GM21723 (cell line): ENCODE data around the gene MESD.
"Not testable (repeated sequence)": the region's sequence is repeated elsewhere in the genome, so short reads cannot be mapped to it uniquely, and the experiment has no call there.

Experiments used
- ATAC-seq: cut with Tn5 transposase; IDR thresholded peaks from one replicate; pipeline ENCODE4 v1.9.1; 2021; ENCODE audit warnings: mild to moderate bottlenecking, moderate library complexity; ENCODE audit not compliant: unreplicated experiment

Gene MESD

DNA sequence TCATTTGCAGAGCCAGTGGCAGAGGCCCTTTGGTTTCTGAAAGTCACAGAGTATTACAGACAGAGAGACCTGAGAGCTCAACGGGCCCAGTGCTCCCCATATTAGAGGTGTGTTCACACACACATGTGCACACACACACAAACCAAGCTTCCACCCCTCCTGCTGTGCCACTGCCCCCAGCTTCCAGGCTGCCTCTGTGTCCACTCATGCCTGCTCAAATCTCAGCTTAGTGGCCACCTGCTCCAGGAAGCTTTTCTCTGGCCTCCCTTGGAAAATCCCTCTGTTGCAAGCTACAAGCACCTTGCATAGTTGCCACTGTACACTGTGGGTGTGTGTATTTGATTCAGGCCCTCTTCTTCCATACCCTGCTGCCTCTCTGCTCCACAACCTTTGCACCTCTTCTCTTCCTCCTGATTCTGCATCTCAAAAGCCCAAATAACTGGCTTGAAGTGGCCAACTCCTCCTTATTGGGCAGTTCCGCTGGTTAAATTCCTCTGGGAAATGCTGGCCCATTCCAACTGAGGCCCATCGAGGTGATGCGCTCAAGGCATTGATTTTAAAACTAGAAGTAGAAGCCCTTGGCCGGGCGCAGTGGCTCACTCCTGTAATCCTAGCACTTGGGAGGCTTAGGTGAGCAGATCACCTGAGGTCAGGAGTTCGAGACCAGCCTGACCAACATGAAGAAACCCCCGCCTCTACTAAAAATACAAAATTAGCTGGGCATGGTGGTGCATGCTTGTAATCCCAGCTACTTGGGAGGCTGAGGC lies 23.0 kb downstream of the MESD start:
- no peak for ATAC-seq

DNA sequence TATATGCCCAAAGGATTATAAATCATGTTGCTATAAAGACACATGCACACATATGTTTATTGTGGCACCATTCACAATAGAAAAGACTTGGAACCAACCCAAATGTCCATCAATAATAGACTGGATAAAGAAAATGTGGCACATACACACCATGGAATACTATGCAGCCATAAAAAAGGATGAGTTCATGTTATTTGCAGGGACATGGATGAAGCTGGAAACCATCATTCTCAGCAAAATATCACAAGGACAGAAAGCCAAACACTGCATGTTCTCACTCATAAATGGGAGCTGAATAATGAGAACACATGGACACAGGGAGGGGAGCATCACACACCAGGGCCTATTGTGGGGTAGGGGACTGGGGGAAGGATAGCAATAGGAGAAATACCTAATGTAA lies 24.2 kb downstream of the MESD start:
- ATAC-seq: not testable (repeated sequence)

DNA sequence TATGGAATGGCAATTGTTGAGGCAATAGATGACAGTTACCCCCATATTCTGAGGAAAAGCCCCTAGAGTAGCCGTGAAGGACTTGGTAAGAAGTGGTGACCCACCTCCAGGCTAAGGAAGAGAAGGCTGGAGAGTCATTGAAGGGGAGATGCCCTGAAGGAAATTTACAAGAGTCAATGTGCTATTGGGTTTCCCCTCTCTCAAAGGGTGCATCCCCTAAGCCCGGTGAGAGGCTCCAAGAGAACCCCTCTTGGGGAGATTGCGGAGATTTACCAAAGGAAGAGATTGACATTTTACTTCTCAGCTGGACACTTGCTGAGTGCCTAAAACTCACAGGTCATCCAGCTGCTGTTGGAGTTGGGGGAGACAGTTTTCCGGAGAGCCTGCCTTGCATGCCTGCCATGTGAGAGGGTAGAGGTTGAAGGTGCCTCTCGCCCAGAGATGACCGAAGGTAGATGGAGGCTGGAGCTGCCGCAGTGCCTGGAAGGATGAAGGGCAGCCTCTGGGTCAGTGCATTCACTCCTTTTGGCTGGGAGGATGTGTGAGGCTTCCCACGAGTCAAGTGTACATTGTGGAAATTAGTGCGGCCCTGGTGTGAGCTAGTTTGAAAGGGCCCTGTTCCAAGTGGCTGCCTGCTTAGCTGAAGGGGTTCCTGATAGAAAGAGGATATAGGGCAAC lies 30.7 kb downstream of the MESD start:
- ATAC-seq: no peak

DNA sequence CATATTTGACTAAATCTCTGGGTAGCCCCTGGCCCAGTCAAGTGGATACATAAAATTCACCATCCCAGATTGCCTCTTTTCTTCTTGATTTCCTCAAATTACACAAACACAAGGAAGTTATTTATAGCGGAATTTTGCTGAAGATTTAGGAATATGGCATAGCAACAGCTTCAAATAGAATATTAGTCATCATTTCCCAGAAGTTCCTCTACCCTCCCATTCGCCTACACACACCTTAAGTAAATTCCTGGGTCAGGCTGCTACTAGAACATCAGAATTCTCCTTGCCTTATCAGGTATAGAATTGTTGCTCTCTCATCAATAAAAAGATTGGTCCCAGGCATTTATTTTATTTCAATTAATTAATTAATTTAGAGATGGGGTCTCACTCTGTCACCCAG lies 31.6 kb downstream of the MESD start:
- ATAC-seq: no peak

DNA sequence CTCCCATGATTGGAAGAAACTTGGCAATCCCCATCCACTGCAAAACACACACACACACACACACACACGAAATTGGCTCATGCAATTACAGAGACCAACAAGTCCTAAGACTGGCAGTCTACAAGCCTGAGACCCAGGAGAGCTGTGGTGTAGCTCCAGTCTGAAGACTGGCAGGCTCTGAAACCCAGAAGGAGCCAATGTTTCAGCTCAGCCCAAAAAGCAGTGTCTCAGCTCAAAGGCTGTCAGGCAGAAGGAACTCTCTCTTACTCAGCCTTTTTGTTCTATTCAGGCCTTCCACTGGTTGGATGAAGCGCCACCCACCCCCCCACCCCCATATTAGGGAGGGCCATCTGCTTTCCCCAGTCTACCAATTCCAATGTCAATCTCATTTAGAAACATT lies 32.1 kb downstream of the MESD start:
- ATAC-seq: no peak

DNA sequence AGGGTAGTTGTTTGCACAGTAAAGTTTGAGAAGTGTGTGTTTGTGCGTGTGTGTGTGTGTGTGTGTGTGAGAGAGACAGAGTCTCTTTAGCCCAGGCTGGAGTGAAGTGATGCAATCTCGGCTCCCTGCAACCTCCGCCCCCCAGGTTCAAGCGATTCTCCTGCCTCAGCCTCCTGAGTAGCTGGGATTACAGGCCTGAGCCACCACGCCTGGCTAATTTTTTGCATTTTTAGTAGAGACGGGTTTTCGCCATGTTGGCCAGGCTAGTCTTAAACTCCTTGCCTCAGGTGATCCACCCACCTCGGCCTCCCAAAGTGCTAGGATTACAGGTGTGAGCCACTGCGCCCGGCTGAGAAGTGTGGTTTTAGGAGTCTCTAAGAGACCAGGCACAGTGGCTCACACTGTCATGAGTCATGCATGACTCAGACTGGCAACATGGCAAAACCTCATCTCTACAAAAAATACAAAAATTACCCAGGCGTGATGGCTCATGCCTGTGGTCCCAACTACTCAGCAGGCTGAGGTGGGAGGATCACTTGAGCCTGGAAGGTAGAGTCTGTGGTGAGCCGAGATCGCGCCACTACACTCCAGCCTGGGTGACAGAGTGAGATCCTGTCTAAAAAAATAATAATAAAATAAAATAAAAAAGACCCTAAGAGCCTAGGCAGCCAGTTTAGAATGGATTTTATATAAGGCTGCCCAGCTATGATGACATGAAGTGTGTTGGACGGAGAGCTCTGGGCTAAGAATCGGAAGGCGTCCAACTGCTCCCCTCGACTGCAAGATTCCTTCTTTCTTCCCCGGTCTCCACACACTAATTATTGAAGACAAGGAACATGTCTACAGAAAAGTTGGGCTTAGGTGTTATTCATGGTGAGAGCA lies 33.8 kb downstream of the MESD start:
- ATAC-seq: not testable (repeated sequence)

DNA sequence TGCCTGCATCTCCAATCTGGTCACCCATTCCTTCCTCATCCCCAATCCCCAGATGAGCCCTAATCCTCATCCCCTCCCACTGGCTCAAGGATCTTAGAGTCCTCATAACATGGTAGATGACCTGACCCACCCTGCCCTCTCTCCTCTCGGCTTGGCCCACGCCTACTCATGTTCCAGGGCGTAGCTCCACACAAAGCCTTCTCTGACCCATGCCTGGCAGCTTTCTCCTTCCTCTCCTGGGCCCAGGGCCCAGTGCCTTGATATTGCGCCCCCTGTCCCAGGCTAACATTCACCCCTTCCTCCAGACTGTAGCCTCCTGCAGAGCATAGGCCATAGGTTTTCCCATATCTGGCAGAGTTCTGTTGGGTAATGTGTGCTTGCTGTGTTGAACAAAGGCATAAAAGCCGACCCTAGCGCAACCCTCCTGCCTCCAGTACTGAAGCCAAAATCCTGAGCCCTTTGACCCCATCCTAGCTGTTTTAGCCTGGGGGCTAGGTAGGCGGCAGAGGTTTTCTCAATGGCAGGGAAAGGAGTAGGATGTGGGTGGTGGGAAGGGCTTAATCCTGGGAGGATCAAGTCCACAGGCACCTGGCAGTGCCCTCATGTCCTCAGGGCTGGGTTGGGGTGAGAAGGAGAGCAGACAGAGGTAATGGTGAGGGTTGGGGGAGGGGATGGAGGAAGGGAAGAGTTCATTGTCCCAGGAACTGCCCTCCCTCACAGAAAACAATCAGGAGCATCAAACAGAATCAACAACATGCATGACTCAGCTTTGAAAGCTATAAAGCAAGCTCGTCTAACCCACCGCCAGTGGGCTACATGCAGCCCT lies 35.5 kb downstream of the MESD start:
- ATAC-seq: no peak

DNA sequence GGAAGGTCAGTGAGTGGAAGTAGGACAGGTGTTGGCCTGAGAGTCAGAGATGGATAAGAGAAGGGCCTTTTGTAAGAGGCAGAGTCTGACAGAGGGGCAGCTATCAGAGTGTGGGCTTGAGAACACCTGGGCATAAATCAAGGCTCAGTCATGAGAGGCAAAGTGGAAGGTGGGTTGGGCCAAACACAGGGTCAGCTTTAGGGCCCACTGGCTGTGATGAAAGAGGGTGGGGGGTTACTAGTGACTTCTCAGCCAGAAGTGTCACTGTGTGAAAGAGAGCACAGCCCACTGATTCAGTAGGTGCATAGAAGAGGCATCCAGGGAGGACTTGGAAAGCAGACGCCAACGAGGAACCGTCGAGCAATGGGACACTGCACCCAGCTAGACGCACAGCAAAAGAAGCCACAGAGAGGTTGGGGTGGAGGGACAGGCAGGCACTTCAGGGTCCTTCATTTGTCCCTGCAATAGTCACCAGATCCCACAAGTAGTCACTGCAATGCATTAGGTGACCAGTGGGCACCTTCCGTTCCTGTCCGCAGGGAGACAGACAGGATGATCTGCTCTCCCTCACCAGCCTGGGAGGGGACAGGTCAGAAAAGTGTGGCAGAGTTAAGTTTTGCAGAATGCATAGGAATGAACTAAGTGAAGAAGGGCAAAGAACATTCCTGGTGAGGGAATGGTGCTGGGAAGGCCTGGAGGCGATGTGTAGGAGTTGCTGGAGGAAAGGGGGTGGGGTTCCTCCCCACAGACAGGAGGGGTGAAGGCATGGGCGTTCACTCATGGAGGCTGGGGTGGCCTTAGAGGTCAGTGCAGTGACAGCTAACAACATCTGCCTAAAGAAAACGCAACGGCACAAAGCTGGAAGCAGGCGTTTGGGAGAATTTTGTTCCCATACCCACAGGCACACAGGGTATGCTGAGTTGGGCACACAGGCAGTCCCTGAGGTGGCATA lies 36.3 kb downstream of the MESD start:
- ATAC-seq: no peak

DNA sequence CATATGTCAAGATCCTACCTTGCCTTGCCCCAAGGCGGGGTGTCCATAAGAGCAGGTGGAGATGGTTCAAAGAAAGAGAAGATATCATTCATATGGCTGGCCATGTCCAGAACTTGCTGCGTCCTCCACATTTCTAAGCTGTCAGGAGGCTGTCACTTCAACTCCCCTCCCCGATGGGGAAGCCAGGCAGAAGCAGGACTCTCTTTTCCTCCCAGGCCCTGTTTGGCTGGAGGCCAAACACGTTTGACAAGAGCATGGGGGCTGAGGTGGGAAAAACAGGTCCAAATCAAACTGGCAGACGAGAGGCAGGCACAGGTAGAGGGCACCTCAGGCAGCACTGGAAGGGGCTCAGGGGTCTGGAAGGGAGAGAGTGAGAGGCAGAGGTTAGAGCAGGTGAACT lies 37.7 kb downstream of the MESD start:
- ATAC-seq: no peak

DNA sequence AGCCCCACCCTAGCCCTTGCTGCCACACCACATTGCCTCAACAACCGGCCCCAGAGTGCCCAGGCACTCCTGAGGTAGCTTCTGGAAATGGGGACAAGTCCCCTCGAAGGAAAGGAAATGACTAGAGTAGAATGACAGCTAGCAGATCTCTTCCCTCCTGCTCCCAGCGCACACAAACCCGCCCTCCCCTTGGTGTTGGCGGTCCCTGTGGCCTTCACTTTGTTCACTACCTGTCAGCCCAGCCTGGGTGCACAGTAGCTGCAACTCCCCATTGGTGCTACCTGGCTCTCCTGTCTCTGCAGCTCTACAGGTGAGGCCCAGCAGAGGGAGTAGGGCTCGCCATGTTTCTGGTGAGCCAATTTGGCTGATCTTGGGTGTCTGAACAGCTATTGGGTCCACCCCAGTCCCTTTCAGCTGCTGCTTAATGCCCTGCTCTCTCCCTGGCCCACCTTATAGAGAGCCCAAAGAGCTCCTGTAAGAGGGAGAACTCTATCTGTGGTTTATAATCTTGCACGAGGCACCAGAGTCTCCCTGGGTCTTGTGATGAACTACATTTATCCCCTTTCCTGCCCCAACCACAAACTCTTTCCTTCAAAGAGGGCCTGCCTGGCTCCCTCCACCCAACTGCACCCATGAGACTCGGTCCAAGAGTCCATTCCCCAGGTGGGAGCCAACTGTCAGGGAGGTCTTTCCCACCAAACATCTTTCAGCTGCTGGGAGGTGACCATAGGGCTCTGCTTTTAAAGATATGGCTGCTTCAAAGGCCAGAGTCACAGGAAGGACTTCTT lies 39.1 kb downstream of the MESD start:
- no peak for ATAC-seq

DNA sequence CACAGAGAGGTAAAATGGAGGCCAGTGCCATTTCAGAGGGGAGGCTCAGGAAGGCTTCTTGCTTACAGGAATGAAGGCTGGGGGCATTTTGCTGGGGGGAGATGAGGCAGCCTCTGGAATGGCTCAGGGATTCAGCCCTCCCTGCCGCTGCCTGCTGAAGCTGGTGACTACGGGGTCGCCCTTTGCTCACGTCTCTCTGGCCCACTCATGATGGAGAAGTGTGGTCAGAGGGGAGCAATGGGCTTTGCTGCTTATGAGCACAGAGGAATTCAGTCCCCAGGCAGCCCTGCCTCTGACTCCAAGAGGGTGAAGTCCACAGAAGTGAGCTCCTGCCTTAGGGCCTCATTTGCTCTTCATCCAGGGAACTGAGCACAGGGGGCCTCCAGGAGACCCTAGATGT lies 39.9 kb downstream of the MESD start:
- no peak for ATAC-seq

DNA sequence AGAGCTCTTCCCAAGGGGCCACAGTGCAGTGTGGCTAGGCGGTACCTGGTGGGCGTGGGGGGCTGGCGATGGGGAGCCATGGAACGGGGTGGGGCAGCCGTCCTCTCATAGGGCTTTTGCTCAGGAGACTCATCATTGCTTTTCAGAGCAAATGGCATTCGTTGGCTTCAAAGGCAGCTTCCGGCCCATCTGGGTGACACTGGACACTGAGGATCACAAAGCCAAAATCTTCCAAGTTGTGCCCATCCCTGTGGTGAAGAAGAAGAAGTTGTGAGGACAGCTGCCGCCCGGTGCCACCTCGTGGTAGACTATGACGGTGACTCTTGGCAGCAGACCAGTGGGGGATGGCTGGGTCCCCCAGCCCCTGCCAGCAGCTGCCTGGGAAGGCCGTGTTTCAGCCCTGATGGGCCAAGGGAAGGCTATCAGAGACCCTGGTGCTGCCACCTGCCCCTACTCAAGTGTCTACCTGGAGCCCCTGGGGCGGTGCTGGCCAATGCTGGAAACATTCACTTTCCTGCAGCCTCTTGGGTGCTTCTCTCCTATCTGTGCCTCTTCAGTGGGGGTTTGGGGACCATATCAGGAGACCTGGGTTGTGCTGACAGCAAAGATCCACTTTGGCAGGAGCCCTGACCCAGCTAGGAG lies 40.8 kb downstream of the MESD start:
- ATAC-seq: no peak

DNA sequence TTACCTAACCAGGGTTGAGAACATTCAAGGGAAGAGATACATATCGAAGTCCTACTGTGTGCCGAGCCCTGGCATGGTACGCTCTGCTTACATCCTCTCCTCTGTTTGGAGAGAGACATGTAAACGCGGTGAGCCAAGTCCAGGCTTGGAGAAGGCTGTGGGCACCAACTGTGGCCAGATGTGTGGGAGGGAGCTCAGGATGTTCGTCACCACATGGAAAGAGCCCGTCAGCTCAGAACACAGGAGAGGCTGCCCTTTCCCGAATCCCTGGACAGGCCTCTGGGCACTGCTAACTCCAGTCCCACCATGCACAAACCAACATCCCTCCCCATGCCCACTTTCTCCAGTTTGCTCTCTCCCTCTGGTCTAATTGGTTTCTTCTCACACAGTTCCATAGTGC lies 43.0 kb downstream of the MESD start:
- no peak for ATAC-seq

DNA sequence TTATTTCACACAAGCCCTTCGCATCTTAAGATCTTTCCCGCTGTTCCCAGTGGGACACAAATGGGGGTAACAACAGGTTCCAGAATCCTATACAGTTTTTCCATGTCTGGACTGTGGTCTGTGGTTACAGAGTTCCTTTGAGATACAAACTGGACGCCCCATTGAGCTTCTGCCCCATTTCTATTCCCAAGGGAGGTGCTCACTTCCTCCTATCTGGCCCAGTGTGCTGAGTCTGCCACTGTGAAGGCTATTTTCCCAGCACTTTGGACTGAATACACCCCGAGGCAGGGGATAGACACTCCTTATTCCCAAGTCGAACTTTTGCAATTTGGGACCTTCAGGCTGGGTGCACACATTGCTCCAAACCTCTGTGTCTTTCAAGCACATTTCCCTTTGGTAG lies 44.0 kb downstream of the MESD start:
- ATAC-seq: no peak

DNA sequence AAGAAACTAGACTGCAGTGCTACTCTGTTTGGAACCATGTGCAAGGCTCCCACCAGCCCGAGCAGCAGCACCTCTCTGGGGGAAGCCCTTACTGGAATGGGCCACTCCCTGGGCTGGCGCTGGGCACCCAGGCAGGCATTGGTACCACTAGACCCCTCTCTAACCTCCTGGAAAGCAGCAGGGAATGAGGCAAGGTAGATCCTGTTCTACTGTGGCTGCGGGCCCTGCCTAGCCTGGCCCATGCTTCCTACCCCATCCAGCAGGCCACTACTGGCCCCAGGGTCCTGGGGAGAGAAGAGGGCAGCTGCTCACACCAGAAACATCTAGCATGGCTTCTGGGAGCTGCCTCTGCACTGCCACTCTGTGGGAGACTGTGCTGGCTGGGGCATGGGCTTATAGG lies 44.8 kb downstream of the MESD start:
- ATAC-seq: no peak

DNA sequence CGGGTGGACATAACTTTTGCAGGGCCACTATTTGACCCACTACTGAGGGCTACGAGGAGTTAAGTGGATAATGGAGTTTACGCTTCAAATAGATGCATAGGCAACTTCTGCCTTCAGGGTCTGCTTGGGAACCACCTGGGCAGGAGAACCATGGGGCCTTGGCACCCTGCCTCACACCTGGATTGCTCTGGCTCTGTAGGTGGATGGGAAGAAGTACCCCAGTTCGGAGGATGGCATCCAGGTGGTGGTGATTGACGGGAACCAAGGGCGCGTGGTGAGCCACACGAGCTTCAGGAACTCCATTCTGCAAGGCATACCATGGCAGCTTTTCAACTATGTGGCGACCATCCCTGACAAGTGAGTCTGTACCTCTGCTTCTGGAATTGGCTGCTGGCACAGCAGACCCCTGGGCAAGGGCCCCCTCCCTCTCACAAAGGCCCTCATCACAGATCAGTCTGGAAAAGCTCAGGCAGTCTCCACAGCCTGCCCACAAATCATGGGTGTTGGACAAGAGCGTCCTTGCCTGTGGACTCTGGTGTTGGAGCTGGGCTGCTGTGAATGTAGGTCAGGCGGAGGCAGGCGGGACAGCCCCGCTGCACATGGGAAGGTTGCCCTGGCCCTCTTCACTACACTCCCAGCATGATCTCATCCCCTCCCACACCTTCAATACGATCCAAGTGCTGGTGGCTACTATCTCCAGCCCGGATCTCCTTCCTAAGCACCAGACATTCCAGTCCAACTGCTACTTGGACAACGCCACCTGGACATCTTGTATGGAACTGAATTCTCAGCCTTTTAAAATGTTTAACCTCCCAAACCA lies 46.7 kb downstream of the MESD start:
- ATAC-seq: no peak

DNA sequence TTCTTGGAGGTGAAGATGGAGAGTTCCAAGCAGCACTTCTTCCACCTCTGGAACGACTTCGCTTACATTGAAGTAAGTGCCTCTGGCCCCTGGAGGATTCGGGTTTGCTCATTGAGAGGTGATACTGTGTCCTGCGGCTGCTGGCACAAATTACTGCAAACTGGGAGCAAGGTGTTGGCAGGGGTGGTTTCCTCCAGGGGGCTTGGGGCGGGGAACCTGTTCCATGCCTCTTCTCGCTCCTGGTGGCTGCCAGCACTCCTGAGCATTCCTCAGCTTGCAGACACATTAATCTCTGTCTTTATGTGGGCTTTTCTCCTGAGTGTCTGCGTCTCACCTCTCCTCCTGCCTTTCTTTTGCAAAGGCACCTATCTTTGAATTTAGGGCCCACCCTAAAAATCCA lies 47.4 kb downstream of the MESD start:
- no peak for ATAC-seq

DNA sequence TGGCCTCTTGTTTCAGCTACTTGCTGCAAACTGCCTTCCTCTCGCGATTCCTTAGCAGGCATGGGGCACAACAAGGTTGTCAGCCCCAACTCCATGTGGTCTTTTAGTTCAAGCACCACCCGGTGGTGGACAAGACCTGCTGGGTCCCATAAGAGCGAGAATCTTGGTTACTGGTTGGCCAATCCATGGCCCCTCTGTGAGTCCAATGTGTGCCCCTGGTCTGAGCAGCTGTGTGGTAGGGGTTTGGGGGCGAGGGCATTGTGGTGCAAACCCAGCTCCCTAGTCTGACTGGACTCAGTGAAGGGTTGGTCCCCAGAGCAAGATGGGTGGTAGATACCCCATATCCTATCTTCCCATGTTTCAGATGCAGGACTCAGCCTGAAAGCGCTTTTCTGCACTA lies 48.8 kb downstream of the MESD start:
- ATAC-seq: no peak
